ENCODE results near the gene UCP3. TPM values are rescaled to one million over a fixed set of nuclear protein-coding genes. Genes with fewer than 3 reads are reported as not detected.
A peak's percentile ranks its signal among the peaks of the same experiment; 100 is the strongest.

The UCP3 gene
- total RNA-seq, 2 experiments from 2014 or later: 4.0 to 4.1 TPM

DNA sequence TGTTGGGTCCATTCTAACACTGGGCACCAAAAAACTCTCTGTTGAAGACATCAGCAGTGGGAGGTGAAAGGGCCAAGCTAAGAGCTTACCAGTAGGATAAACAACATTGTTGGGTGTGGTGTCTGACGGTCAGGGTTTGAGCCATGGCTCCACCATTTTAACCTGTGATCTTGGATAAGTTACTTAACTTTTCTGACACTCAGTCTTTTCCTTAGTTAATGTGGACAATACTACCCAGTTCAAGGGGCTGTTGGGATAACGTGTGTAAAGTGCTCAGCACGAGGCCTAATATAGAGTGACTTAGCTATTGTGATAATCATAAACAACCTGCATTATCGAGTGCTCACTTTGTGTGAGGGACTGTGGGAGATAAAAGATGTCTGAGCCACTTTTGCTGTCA, 6.1 kb downstream of the UCP3 start:
- no peak overlapping the region for H3K4me3 Mint-ChIP-seq
- H3K36me3 Mint-ChIP-seq: peaks cover 15% of the 10 kb centered on the region
- no peaks in the 10 kb centered on the region for H3K9me3 Mint-ChIP-seq
- POLR2A ChIA-PET: interaction anchor here (4.8 kb wide), 1 partner anchor 23 kb away, joined by 56 read pairs; no protein-coding TSS in a partner anchor
- DNase-seq: no peak
- H3K27me3 Mint-ChIP-seq: no peaks in the 10 kb centered on the region
- H3K27ac Mint-ChIP-seq: no peak overlapping the region
- no peak for ATAC-seq (ENCODE audit: low read depth)
- peaks cover 32% of the 10 kb centered on the region for H3K4me1 Mint-ChIP-seq

DNA sequence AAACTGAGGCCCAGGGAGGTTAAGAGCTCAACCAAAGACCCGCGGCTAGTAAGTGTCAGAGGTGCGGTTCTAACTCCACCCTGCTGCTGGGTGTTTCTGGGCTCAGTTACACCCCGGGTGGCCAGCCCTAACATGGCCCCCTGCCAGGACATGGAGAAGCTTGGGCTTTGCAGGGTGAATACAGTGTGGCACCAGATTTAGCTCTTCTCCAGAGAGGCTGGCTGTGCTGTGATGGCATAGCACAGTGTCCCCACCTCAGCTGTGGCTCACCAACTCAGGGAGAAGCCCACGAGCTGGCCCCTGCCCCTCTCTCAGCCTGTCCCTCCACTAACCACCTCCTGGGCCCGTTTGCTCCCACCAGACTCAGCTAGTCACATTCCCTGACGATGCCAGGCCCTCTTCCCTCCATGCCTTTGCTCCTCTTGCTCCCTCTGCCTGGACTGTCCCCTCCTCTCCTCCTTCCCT, 7.0 kb downstream of the UCP3 start:
- DNase-seq: no peak
- Mint-ChIP-seq H3K4me1 (peaks cover 39% of the 10 kb centered on the region), H3K9me3 (no peaks in the 10 kb centered on the region), H3K27me3 (no peaks in the 10 kb centered on the region), H3K4me3 (no peak overlapping the region), H3K27ac (peak overlapping the region; percentile 67), H3K36me3 (peaks cover 15% of the 10 kb centered on the region)
- no peak for ATAC-seq (ENCODE audit: low read depth)
- POLR2A ChIA-PET: interaction anchor here (1.2 to 4.8 kb wide), 2 partner anchors 19 to 22 kb away, joined by 3 to 56 read pairs; partner anchors contain the start of gene UCP2

DNA sequence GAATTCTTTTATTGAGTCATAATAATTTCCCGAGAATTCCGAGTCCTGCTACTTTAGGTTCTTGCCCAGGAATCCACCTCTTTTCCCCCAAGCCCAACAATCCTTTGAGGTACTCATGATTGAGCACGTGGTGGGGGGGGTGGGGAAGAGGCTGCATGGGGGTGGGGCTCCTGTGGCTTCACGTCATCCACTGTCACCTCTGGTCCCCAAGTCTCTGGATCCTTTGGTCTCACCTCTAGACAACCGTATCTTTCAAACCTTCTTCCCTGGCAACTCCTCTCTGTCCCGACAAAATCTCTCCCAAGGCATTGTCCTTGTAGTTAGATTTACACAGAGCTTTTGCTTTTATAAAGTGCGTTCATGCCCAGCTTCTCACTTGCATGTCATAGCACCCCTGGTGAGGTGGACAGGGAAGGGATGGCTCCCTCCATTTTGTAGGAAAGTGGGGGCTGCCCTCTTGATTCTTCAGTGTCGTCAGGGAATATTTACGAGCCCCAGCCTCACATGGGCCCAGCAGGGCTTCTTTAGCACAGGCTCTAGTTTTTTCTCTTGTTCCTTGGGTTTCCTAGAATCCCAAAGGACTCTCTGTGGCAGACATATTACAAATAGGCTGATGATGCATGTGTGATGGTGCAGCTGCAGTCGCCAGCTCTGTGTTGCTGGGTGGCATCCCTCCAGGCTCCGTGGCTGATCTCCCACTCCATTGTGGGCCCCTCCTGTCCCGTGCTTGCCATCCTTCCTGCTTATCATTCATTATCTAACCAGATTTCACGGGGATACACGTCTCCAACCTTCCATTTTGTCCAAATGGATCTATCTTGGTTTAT, 8.4 kb downstream of the UCP3 start:
- no peak for ATAC-seq (ENCODE audit: low read depth)
- POLR2A ChIA-PET: interaction anchor here (1.2 kb wide), 1 partner anchor 29 kb away, joined by 3 read pairs; no protein-coding TSS in a partner anchor
- Mint-ChIP-seq H3K4me1 (peaks cover 45% of the 10 kb centered on the region), H3K27me3 (no peaks in the 10 kb centered on the region), H3K27ac (no peak overlapping the region), H3K4me3 (no peak overlapping the region), H3K9me3 (no peaks in the 10 kb centered on the region), H3K36me3 (peaks cover 15% of the 10 kb centered on the region)
- no peak for DNase-seq

DNA sequence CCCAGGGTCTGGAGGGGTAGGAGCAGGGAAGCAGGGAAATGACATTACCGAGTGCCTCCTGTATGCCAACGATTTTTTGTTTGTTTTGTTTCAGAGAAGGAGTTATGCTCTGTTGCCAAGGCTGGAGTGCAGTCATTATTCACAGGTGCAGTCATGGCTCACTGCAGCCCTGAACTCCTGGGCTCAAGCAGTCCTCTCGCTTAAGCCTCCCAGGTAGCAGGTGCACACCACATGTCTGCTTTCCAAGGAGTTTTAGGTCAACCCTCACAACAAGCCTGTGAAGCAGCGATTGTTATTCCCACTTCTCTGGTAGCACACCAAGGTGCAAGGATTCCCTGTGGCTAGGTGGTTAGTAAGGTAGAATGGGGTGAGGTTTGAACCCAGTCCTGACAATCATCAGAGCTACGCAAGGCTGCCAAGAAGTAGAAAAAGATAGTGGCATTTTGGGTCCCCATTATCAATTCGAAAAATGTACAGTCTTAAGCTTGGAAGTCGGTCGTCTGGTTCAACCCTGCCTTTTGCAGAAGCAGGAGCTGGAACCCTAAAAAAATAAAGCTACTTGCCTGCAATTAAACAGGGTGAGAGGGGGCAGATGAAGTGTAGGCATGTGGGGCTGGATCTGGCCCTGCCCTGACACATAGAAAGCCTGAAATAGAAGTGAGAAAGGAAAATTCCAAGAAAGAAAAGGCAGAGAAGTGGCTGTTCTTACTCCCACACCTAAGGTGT, 9.1 kb downstream of the UCP3 start:
- no peak for ATAC-seq (ENCODE audit: low read depth)
- Mint-ChIP-seq H3K27ac (no peak overlapping the region), H3K4me1 (peaks cover 45% of the 10 kb centered on the region), H3K27me3 (no peaks in the 10 kb centered on the region), H3K36me3 (peaks cover 15% of the 10 kb centered on the region), H3K9me3 (no peaks in the 10 kb centered on the region), H3K4me3 (no peak overlapping the region)
- no peak for DNase-seq
- POLR2A ChIA-PET: interaction anchor here (1.2 kb wide), 1 partner anchor 28 kb away, joined by 3 read pairs; no protein-coding TSS in a partner anchor

DNA sequence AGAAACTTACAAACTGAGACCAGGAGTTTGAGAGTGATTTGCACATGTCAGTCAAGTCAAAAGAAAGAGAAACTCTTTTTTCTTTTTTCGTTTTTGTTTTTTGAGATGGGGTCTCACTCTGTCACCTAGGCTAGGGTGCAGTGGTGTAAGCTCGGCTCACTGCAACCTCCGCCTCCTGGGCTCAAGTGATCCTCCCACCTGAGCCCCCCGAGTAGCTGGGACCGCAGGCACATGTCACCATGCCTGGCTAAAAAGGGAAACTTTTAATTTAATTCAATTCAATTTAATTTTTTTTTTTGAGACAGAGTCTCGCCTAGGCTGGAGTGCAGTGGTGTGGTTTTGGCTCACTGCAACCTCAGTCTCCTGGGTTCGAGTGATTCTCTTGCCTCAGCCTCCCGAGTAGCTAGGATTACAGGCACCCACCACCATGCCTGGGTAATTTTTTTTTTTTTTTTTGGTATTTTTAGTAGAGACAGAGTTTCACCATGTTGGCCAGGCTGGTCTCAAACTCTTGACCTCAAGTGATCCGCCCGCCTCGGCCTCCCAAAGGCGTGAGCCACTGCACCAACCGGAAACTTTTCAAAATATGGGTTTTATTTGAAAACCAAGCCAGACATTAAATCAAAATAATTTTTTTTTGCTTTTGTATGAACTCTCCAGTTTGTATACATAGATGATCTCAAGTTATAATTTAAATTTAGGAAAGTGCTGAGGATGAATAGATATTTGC, 9.9 kb downstream of the UCP3 start:
- no peak overlapping the region for H3K27ac Mint-ChIP-seq
- ATAC-seq (ENCODE audit: low read depth) (no peak), DNase-seq (no peak)
- peaks cover 42% of the 10 kb centered on the region for H3K4me1 Mint-ChIP-seq
- POLR2A ChIA-PET: interaction anchor here (1.5 to 6.4 kb wide), 2 partner anchors 17 to 32 kb away, joined by 3 to 237 read pairs; partner anchors contain the start of gene UCP2
- no peaks in the 10 kb centered on the region for H3K27me3 Mint-ChIP-seq
- H3K4me3 Mint-ChIP-seq: no peak overlapping the region
- H3K9me3 Mint-ChIP-seq: no peaks in the 10 kb centered on the region
- peaks cover 15% of the 10 kb centered on the region for H3K36me3 Mint-ChIP-seq

DNA sequence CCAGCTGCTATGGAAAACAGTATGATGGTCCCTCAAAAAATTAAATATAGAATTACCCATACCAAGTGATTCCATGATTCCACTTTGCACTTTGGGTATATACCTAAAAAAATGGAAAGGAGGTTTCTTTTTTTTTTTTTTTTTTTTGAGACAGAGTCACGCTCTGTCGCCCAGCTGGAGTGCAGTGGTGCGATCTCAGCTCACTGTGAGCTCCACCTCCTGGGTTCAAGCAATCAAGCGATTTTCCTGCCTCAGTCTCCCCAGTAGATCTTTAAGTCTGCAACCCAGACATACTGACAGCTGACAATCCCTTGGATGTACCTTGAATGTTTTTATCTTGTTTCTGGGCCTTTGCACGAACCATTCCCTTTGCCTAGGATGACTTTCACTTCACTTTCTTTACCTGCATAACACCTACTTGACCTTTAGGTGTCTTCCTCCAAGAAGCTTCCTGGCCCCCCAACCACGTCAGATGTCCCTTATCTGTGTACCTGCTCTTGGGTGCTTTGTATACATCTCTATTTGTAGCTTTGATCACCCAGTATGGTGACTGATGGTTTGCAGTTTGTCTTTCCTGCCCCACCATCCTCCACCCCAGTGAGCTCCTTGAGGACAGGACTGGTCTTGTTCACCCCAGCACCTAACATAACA, 11.6 kb downstream of the UCP3 start:
- POLR2A ChIA-PET: interaction anchor here (1.0 to 6.4 kb wide), 9 partner anchors 8 to 33 kb away, joined by 3 to 237 read pairs (median 4); partner anchors contain the start of genes UCP2 and UCP3
- no peak for ATAC-seq (ENCODE audit: low read depth)
- Mint-ChIP-seq H3K27ac (peak overlapping the region; percentile 65), H3K36me3 (peaks cover 4% of the 10 kb centered on the region), H3K4me1 (peaks cover 37% of the 10 kb centered on the region), H3K4me3 (peak overlapping the region; percentile 13), H3K27me3 (no peaks in the 10 kb centered on the region), H3K9me3 (no peaks in the 10 kb centered on the region)
- no peak for DNase-seq

DNA sequence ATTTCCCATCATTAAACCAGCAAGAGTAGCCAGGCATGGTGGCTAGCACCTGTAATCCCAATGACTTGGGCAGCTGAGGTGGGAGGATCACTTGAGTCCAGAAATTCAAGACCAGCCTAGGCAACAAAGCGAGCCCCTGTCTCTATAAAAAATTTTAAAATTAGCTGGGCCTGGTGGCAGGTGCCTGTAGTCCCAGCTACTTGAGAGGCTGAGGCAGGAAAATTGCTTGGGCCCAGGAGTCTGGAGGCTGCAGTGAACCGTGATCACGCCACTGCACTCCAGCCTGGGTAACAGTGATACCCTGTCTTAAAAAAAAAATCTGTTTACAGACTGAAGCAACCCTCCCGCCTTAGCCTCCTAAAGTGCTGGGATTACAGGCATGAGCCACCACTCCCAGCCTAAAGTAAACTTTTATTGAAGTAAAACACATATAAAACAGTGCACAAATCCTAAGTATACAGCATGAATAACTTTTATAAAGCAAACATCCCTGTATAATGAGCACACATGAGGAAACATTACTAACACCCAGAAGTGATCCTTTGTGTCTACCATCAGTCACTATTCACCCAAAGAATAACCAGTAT, 12.6 kb downstream of the UCP3 start:
- peaks cover 37% of the 10 kb centered on the region for H3K4me1 Mint-ChIP-seq
- no peak for ATAC-seq (ENCODE audit: low read depth)
- H3K27me3 Mint-ChIP-seq: no peaks in the 10 kb centered on the region
- H3K36me3 Mint-ChIP-seq: peaks cover 3% of the 10 kb centered on the region
- peak; percentile 34 for DNase-seq
- H3K27ac Mint-ChIP-seq: peak overlapping the region; percentile 95
- POLR2A ChIA-PET: interaction anchor here (1.4 to 6.4 kb wide), 9 partner anchors 9 to 175 kb away, joined by 3 to 237 read pairs (median 12); partner anchors contain the start of genes C2CD3, PPME1, UCP2 and UCP3
- H3K4me3 Mint-ChIP-seq: peak overlapping the region; percentile 86
- H3K9me3 Mint-ChIP-seq: no peaks in the 10 kb centered on the region

DNA sequence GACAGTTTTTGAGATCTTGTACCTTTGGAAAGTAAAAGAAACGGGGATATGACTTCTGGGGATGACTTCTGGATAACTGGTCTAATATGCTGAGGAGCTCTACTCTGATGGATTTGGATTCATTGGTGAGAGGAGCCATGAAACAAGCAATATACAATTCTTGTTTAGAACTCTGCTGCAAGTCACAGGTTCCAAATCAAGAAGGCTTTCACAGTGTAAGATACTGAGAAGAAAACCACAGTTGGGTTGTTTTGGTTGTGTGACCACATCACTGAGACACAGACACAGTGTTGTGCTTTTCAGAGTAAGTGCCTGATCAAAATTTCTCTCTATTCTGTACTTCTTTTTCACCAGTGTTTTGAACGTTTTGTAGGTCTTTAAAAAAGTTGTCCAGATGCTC, 13.2 kb downstream of the UCP3 start:
- Mint-ChIP-seq H3K4me1 (peaks cover 37% of the 10 kb centered on the region), H3K36me3 (no peaks in the 10 kb centered on the region), H3K27me3 (no peaks in the 10 kb centered on the region), H3K27ac (peak overlapping the region; percentile 95), H3K9me3 (no peaks in the 10 kb centered on the region), H3K4me3 (peak overlapping the region; percentile 86)
- DNase-seq (no peak), ATAC-seq (ENCODE audit: low read depth) (peak; percentile 79)
- POLR2A ChIA-PET: interaction anchor here (1.4 to 6.4 kb wide), 10 partner anchors 9 to 175 kb away, joined by 3 to 237 read pairs (median 8); partner anchors contain the start of genes C2CD3, PPME1, UCP2 and UCP3

DNA sequence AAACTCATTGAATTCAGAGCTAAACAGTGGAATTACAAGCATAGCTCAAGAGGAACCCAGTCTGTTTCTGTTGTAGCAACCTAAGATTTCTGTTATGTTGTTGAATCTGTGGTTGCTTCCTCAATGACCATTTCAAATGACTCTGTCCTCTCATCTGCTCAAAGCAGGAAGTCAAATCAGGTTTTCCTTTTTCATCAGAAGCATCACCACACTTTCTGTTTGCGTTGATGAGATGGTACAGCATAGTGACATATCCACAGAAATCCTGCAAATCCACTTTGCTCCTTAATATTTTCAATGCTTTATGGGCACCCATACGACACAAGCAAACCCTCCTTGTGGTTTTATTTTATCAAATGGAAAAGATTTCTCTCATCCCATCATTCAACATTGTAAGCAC, 13.6 kb downstream of the UCP3 start:
- Mint-ChIP-seq H3K27me3 (no peaks in the 10 kb centered on the region), H3K4me3 (peak overlapping the region; percentile 86), H3K9me3 (no peaks in the 10 kb centered on the region), H3K36me3 (no peaks in the 10 kb centered on the region), H3K27ac (peak overlapping the region; percentile 95), H3K4me1 (peaks cover 37% of the 10 kb centered on the region)
- POLR2A ChIA-PET: interaction anchor here (1.0 to 6.4 kb wide), 12 partner anchors 9 to 207 kb away, joined by 3 to 237 read pairs (median 8); partner anchors contain the start of genes C2CD3, PPME1, UCP2 and UCP3
- peak; percentile 82 for ATAC-seq (ENCODE audit: low read depth)
- DNase-seq: peak; percentile 1

DNA sequence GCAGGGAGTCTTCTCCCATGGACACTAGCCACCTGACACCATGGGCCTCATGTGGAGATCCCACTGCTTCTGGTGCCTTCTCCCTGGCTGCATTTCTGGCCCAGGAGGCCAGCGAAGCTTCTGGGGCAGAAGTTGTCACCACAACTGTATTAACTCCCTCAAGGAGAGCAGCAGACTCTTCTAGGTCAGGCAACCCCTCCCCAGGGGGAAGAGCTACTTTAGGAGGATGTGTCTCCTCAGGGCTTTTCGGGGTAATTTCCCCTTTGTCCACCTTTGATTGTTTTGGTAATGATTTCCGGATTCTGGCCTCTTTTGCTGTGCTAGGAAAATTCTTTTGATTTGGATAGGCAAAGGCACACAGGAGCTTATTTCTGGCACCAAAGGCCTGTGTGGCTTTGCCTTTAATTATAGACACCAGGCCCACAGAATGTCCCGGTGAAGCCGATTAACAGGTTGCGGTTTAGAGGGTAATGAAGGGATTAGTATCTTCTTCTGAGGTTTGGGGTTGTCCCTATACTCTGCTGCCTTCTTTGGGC, 17.3 kb downstream of the UCP3 start:
- DNase-seq (peak; percentile 20), ATAC-seq (ENCODE audit: low read depth) (no peak)
- POLR2A ChIA-PET: interaction anchor here (1.5 to 2.7 kb wide), 2 partner anchors 9 to 13 kb away, joined by 10 read pairs; partner anchors contain the start of gene UCP2

DNA sequence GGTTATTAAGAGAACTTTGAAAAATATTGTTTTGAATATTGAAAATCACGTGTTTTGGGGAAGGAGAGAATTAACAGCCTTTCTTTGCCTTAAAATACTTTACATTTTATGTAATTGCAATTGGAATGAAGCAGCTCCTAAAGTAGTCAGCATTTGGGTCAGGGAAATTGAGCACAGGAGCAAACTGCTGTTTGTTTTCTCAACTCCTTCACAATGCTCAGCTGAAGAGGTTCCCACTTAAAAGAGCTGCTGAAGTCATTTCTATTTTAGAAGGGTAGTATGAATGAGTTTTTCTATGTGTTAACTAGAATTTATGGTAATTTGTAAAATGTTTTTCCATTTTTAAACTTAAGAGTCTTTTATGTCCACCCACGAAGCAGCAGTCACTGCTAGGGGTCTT, 18.2 kb downstream of the UCP3 start:
- no peaks in the 10 kb centered on the region for H3K27me3 Mint-ChIP-seq
- H3K4me1 Mint-ChIP-seq: peaks cover 12% of the 10 kb centered on the region
- no peaks in the 10 kb centered on the region for H3K9me3 Mint-ChIP-seq
- no peak overlapping the region for H3K4me3 Mint-ChIP-seq
- no peaks in the 10 kb centered on the region for H3K36me3 Mint-ChIP-seq
- DNase-seq (no peak), ATAC-seq (ENCODE audit: low read depth) (no peak)
- H3K27ac Mint-ChIP-seq: no peak overlapping the region
- POLR2A ChIA-PET: interaction anchor here (1.1 to 1.5 kb wide), 2 partner anchors 8 to 11 kb away, joined by 4 to 10 read pairs; partner anchors contain the start of gene UCP2

More for the DNA sequence above, 17.3 kb downstream of the UCP3 start:
- H3K4me1 Mint-ChIP-seq: peaks cover 18% of the 10 kb centered on the region
- H3K4me3 Mint-ChIP-seq: no peak overlapping the region
- no peak overlapping the region for H3K27ac Mint-ChIP-seq
- H3K36me3 Mint-ChIP-seq: no peaks in the 10 kb centered on the region
- H3K27me3 Mint-ChIP-seq: no peaks in the 10 kb centered on the region
- H3K9me3 Mint-ChIP-seq: no peaks in the 10 kb centered on the region

DNA sequence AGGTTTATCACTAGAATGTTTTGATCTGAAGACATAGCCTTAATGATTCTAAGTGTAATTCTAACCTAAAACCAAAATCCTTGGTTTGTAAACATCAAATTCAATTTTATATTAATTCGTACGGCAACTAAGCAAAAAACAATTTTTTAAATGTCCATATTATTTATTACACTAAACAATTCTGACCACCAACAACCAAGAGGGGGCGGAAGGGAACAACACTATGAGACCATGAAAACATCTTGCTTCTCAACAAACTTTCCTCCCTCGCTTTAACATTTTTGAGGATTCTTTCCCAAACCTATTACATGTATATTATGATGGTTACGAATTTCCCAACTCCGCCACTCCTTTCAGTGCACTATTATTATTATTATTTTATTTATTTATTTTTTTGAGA, 19.7 kb downstream of the UCP3 start:
- peaks cover 4% of the 10 kb centered on the region for H3K4me1 Mint-ChIP-seq
- ATAC-seq (ENCODE audit: low read depth) (no peak), DNase-seq (no peak)
- H3K9me3 Mint-ChIP-seq: no peaks in the 10 kb centered on the region
- H3K4me3 Mint-ChIP-seq: no peak overlapping the region
- POLR2A ChIA-PET: no interaction called here
- H3K27ac Mint-ChIP-seq: no peak overlapping the region
- no peaks in the 10 kb centered on the region for H3K27me3 Mint-ChIP-seq
- no peaks in the 10 kb centered on the region for H3K36me3 Mint-ChIP-seq

Measured in activated naive CD8-positive, alpha-beta T cell treated with anti-CD3 and anti-CD28 coated beads, Interleukin-2, amount 10 ng/mL, durations not matched to agents 7 days and 5 days (primary cell).